ENCODE measurements around the gene IGSF6. TPM values are rescaled to one million over a fixed set of nuclear protein-coding genes. Genes with fewer than 3 reads are reported as not detected.
A peak's percentile ranks its signal among the peaks of the same experiment; 100 is the strongest.

IGSF6 gene
- total and polyA plus RNA-seq, 2 of the 13 experiments (the other 11 are each of a cell fraction or from before 2014, with no cell fraction given): not detected

DNA sequence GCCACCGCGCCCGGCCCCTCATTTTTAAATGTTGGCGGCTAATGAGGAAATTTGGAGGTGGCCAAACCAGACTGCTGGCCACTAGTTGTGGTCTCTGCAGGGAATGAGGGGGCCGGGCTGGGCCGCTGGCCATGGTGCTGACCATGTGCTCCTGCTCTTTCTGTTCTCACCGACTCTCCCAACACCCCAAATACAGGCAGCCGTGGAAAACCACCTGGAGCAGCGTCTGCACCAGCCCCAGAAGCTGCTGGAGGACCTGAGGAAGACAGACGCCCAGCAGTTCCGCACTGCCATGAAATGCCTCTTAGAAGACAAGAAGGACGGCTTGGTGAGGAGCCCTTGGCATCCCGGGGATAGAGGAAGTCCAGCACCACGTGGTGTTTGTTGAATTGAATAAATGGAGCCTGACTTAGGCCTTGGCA lies 32.6 kb upstream of the IGSF6 start (continued):
- TF ChIP-seq, protein P1, sequence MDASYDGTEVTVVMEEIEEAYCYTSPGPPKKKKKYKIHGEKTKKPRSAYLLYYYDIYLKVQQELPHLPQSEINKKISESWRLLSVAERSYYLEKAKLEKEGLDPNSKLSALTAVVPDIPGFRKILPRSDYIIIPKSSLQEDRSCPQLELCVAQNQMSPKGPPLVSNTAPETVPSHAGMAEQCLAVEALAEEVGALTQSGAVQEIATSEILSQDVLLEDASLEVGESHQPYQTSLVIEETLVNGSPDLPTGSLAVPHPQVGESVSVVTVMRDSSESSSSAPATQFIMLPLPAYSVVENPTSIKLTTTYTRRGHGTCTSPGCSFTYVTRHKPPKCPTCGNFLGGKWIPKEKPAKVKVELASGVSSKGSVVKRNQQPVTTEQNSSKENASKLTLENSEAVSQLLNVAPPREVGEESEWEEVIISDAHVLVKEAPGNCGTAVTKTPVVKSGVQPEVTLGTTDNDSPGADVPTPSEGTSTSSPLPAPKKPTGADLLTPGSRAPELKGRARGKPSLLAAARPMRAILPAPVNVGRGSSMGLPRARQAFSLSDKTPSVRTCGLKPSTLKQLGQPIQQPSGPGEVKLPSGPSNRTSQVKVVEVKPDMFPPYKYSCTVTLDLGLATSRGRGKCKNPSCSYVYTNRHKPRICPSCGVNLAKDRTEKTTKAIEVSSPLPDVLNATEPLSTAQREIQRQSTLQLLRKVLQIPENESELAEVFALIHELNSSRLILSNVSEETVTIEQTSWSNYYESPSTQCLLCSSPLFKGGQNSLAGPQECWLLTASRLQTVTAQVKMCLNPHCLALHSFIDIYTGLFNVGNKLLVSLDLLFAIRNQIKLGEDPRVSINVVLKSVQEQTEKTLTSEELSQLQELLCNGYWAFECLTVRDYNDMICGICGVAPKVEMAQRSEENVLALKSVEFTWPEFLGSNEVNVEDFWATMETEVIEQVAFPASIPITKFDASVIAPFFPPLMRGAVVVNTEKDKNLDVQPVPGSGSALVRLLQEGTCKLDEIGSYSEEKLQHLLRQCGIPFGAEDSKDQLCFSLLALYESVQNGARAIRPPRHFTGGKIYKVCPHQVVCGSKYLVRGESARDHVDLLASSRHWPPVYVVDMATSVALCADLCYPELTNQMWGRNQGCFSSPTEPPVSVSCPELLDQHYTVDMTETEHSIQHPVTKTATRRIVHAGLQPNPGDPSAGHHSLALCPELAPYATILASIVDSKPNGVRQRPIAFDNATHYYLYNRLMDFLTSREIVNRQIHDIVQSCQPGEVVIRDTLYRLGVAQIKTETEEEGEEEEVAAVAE (CRISPR knock-in tag; IDR thresholded peaks at IDR 0.05; ENCODE audit: borderline replicate concordance): no peak
- TF ChIP-seq SIN3B (IDR thresholded peaks at IDR 0.05; ENCODE audit: low read length) (no peak), ZNF331 (CRISPR knock-in tag; IDR thresholded peaks at IDR 0.05) (0 out of 2 replicates have a peak, but pooled peaks have one; percentile 45), SMAD9 (CRISPR knock-in tag; IDR thresholded peaks at IDR 0.05) (no peak; the same call in 1 of the 2 replicates), ZMYM2 (CRISPR knock-in tag; IDR thresholded peaks at IDR 0.05) (no peak), TCF12 (IDR thresholded peaks at IDR 0.05) (no peak), TCF12 (CRISPR knock-in tag; IDR thresholded peaks at IDR 0.05) (no peak), SNAPC2 (CRISPR knock-in tag; IDR thresholded peaks at IDR 0.05) (no peak), RORA (CRISPR knock-in tag; IDR thresholded peaks at IDR 0.05) (no peak), ZNF484 (CRISPR knock-in tag; IDR thresholded peaks at IDR 0.05; ENCODE audit: borderline replicate concordance, low read depth) (0 out of 2 replicates have a peak, but pooled peaks have one; percentile 46), ZNF557 (CRISPR knock-in tag; IDR thresholded peaks at IDR 0.05) (peak; percentile 68; the same call in 1 of the 2 replicates), ZNF772 (CRISPR knock-in tag; IDR thresholded peaks at IDR 0.05) (0 out of 2 replicates have a peak, but pooled peaks have one; percentile 30), ZSCAN20 (CRISPR knock-in tag; IDR thresholded peaks at IDR 0.05; ENCODE audit: borderline replicate concordance) (no peak), NPAS2 (CRISPR knock-in tag; IDR thresholded peaks at IDR 0.05; ENCODE audit: borderline replicate concordance) (no peak)
- TF ChIP-seq, protein P2, sequence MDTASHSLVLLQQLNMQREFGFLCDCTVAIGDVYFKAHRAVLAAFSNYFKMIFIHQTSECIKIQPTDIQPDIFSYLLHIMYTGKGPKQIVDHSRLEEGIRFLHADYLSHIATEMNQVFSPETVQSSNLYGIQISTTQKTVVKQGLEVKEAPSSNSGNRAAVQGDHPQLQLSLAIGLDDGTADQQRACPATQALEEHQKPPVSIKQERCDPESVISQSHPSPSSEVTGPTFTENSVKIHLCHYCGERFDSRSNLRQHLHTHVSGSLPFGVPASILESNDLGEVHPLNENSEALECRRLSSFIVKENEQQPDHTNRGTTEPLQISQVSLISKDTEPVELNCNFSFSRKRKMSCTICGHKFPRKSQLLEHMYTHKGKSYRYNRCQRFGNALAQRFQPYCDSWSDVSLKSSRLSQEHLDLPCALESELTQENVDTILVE (CRISPR knock-in tag; IDR thresholded peaks at IDR 0.05): 0 out of 2 replicates have a peak, but pooled peaks have one; percentile 24
- TF ChIP-seq, protein P3, sequence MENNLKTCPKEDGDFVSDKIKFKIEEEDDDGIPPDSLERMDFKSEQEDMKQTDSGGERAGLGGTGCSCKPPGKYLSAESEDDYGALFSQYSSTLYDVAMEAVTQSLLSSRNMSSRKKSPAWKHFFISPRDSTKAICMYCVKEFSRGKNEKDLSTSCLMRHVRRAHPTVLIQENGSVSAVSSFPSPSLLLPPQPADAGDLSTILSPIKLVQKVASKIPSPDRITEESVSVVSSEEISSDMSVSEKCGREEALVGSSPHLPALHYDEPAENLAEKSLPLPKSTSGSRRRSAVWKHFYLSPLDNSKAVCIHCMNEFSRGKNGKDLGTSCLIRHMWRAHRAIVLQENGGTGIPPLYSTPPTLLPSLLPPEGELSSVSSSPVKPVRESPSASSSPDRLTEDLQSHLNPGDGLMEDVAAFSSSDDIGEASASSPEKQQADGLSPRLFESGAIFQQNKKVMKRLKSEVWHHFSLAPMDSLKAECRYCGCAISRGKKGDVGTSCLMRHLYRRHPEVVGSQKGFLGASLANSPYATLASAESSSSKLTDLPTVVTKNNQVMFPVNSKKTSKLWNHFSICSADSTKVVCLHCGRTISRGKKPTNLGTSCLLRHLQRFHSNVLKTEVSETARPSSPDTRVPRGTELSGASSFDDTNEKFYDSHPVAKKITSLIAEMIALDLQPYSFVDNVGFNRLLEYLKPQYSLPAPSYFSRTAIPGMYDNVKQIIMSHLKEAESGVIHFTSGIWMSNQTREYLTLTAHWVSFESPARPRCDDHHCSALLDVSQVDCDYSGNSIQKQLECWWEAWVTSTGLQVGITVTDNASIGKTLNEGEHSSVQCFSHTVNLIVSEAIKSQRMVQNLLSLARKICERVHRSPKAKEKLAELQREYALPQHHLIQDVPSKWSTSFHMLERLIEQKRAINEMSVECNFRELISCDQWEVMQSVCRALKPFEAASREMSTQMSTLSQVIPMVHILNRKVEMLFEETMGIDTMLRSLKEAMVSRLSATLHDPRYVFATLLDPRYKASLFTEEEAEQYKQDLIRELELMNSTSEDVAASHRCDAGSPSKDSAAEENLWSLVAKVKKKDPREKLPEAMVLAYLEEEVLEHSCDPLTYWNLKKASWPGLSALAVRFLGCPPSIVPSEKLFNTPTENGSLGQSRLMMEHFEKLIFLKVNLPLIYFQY (CRISPR knock-in tag; IDR thresholded peaks at IDR 0.05; ENCODE audit: borderline replicate concordance): no peak
- TF ChIP-seq, protein P4, sequence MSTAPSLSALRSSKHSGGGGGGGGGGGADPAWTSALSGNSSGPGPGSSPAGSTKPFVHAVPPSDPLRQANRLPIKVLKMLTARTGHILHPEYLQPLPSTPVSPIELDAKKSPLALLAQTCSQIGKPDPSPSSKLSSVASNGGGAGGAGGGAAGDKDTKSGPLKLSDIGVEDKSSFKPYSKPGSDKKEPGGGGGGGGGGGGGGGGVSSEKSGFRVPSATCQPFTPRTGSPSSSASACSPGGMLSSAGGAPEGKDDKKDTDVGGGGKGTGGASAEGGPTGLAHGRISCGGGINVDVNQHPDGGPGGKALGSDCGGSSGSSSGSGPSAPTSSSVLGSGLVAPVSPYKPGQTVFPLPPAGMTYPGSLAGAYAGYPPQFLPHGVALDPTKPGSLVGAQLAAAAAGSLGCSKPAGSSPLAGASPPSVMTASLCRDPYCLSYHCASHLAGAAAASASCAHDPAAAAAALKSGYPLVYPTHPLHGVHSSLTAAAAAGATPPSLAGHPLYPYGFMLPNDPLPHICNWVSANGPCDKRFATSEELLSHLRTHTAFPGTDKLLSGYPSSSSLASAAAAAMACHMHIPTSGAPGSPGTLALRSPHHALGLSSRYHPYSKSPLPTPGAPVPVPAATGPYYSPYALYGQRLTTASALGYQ (CRISPR knock-in tag; IDR thresholded peaks at IDR 0.05): no peak
- TF ChIP-seq, protein P5, sequence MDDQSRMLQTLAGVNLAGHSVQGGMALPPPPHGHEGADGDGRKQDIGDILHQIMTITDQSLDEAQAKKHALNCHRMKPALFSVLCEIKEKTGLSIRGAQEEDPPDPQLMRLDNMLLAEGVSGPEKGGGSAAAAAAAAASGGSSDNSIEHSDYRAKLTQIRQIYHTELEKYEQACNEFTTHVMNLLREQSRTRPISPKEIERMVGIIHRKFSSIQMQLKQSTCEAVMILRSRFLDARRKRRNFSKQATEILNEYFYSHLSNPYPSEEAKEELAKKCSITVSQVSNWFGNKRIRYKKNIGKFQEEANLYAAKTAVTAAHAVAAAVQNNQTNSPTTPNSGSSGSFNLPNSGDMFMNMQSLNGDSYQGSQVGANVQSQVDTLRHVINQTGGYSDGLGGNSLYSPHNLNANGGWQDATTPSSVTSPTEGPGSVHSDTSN (CRISPR knock-in tag; IDR thresholded peaks at IDR 0.05; ENCODE audit: borderline replicate concordance): 0 out of 2 replicates have a peak, but pooled peaks have one; percentile 38
